HTR-8/SVneo (cell line): ENCODE results near the gene RARG.
A peak's percentile ranks its signal among the peaks of the same experiment; 100 is the strongest.

ENCODE experiments used
- DNase-seq: peaks from one replicate; pipeline ENCODE4 v3.0.0; 2011; ENCODE audit warnings: low spot score, mixed read lengths; ENCODE audit not compliant: insufficient read length
- FAIRE-seq: peaks from 2 replicates; lab custom pipeline; 2011; peaks lifted over from hg19 to GRCh38; lab: Jason Lieb, UNC

The RARG gene

GRCh38 chr12:53251477-53252348 is 19.7 kb upstream of the RARG start:
- DNase-seq (peak; percentile 91), FAIRE-seq (no peak)

GRCh38 chr12:53245286-53245685 is 13.3 kb upstream of the RARG start:
- no peak for FAIRE-seq
- DNase-seq, result no peak

- DNase-seq (no peak), FAIRE-seq (no peak)
Measured at GRCh38 chr12:53244337-53244736, 12.3 kb upstream of the RARG start.

GRCh38 chr12:53241623-53242412 is 9.8 kb upstream of the RARG start:
- DNase-seq, result no peak
- no peak for FAIRE-seq

GRCh38 chr12:53239643-53240258 is 7.7 kb upstream of the RARG start:
- no peak for FAIRE-seq

GRCh38 chr12:53236443-53237111 is 4.6 kb upstream of the RARG start:
- FAIRE-seq, result no peak
- no peak for DNase-seq

More at GRCh38 chr12:53239643-53240258, 7.7 kb upstream of the RARG start:
- no peak for DNase-seq

- DNase-seq (no peak), FAIRE-seq (peak; percentile 4)
Measured at GRCh38 chr12:53235742-53236442, 3.9 kb upstream of the RARG start.

GRCh38 chr12:53235164-53235563 is 3.2 kb upstream of the RARG start:
- FAIRE-seq (no peak), DNase-seq (no peak)

GRCh38 chr12:53234271-53234914 is 2.4 kb upstream of the RARG start:
- DNase-seq (no peak), FAIRE-seq (no peak)

- DNase-seq, result no peak
- no peak for FAIRE-seq
Measured at GRCh38 chr12:53233671-53234121, 1.7 kb upstream of the RARG start.

GRCh38 chr12:53232646-53233461 is 845 bp upstream of the RARG start:
- DNase-seq (no peak), FAIRE-seq (peak; percentile 33)

GRCh38 chr12:53231671-53231920 is 413 bp downstream of the RARG start:
- no peak for DNase-seq
- no peak for FAIRE-seq

GRCh38 chr12:53230108-53230845 is 1.7 kb downstream of the RARG start:
- DNase-seq (no peak), FAIRE-seq (peak; percentile 20)

- FAIRE-seq (no peak), DNase-seq (no peak)
Measured at GRCh38 chr12:53229454-53229853, 2.6 kb downstream of the RARG start.

GRCh38 chr12:53227836-53228235 is 4.2 kb downstream of the RARG start:
- no peak for FAIRE-seq

GRCh38 chr12:53227341-53227740 is 4.7 kb downstream of the RARG start:
- FAIRE-seq, result no peak
- DNase-seq, result no peak

More at GRCh38 chr12:53227836-53228235, 4.2 kb downstream of the RARG start:
- no peak for DNase-seq

- FAIRE-seq (no peak), DNase-seq (no peak)
Measured at GRCh38 chr12:53226815-53227214, 5.2 kb downstream of the RARG start.
